ENCODE measurements around the gene VPS72. TPM values are rescaled to one million over a fixed set of nuclear protein-coding genes. Genes with fewer than 3 reads are reported as not detected.

VPS72 gene
- total and polyA plus RNA-seq, 10 of the 15 experiments (the other 5 are each of a cell fraction or from before 2014, with no cell fraction given): 6.7 to 77.8 (median 58.1) TPM

DNA sequence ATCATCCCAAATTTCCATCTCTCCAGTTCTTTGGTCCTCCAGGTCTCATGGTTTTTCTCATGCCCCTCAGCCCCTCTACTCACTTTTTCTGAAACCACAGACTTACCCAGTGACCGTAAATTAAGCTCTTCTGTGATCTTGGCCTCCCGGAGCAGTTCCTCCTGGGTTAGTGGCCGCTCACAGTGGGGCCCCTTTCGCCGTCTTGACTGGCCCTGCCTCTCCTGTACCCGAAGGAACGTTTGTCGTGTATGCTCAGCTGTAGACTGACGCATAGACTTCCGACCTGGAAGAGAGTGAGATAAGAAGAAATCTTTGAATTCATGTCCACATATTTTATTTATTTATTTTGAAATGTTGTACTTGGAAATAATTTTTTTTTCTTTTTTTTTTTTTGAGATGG is 5.8 kb downstream of the VPS72 start:
- ChIA-PET POLR2A (interaction anchor here (0.7 kb wide), 2 partner anchors 149 to 255 kb away, joined by 3 to 4 read pairs; no protein-coding TSS in a partner anchor), CTCF (interaction anchor here (0.9 kb wide), 1 partner anchor 85 kb away, joined by 5 read pairs; no protein-coding TSS in a partner anchor), SMC1A (ENCODE audit: uncharacterized antibody, unreplicated experiment) (no interaction called here), RAD21 (ENCODE audit: unreplicated experiment) (no interaction called here)
- intact Hi-C loops (cut with micrococcal nuclease; ENCODE audit: unreplicated experiment) (no loop called here), in situ Hi-C loops (cut with MboI) (no loop called here)
- no peak overlapping the region for H3K27ac ChIP-seq (ENCODE audit: control insufficient read depth, insufficient read depth)
- DNase-seq (ENCODE audit: low read depth, low spot score): no peak
- H3K4me1 ChIP-seq (ENCODE audit: control insufficient read depth, insufficient read depth, low read length): peaks cover 4% of the 10 kb centered on the region; the same call in 1 of the 2 replicates
- 99% methylated on average over 10 of the region's 10 CpGs for WGBS (ENCODE audit: insufficient coverage, insufficient replicate concordance, low lambda C conversion rate, missing lambda C conversion rate)
- H2AFZ ChIP-seq (ENCODE audit: control insufficient read depth, low read depth, low read length): no peak overlapping the region
- H3K27me3 ChIP-seq (replicated peaks in 1 of 2; ENCODE audit: control insufficient read depth in 2 of 2, insufficient read depth in 2 of 2, low read length in 1 of 2): no peaks in the 10 kb centered on the region
- H3K4me3 ChIP-seq: no peak overlapping the region
- H3K9ac ChIP-seq (ENCODE audit: control insufficient read depth, insufficient read depth, low read length): no peak overlapping the region
- H3K9me3 ChIP-seq (replicated peaks; ENCODE audit: control insufficient read depth, insufficient read depth, low read length): no peaks in the 10 kb centered on the region
- BruUV-seq (replicated peaks): no TSS peak
- no peak for FAIRE-seq
- peaks cover 5 to 21% of the 10 kb centered on the region in 2 experiments; a peak in 3 of 4 replicates for H3K36me3 ChIP-seq (ENCODE audit: control insufficient read depth in 2 of 2, insufficient read depth in 2 of 2, low read length in 1 of 2)
- ATAC-seq: no peak
- H3K4me2 ChIP-seq (ENCODE audit: control insufficient read depth, insufficient read depth): no peak overlapping the region
- no peaks in the 10 kb centered on the region for H4K20me1 ChIP-seq (ENCODE audit: control insufficient read depth, insufficient read depth)
- H3K79me2 ChIP-seq (ENCODE audit: control insufficient read depth, insufficient read depth, low read length): peaks cover 16% of the 10 kb centered on the region
- TF ChIP-seq ZBTB40 (IDR thresholded peaks at IDR 0.05; ENCODE audit: borderline replicate concordance) (no peak), DPF2 (IDR thresholded peaks at IDR 0.05) (no peak), FOS (IDR thresholded peaks at IDR 0.05; ENCODE audit: borderline replicate concordance, extremely low read depth, insufficient read length) (no peak), HCFC1 (IDR thresholded peaks at IDR 0.05; ENCODE audit: low read length) (no peak), EGR1 (IDR thresholded peaks at IDR 0.05; ENCODE audit: borderline replicate concordance in 1 of 2, low read depth in 2 of 2, low read length in 2 of 2) (no peak), CEBPB (IDR thresholded peaks at IDR 0.05; ENCODE audit: borderline replicate concordance in 1 of 2, low read depth in 2 of 2, low read length in 2 of 2) (no peak), NR2C2 (IDR thresholded peaks at IDR 0.05; ENCODE audit: borderline replicate concordance, control insufficient read depth, insufficient read length, low read depth) (no peak), FOXM1 (IDR thresholded peaks at IDR 0.05; ENCODE audit: low read depth, low read length) (no peak), STAT1 (conservative IDR thresholded peaks at IDR 0.05) (no peak), ZNF274 (IDR thresholded peaks at IDR 0.05; ENCODE audit: insufficient read depth, insufficient read length) (no peak), POLR2AphosphoS2 (IDR thresholded peaks at IDR 0.05; ENCODE audit: low read depth, low read length) (no peak), SP1 (IDR thresholded peaks at IDR 0.05; ENCODE audit: low read depth, low read length) (no peak), WRNIP1 (IDR thresholded peaks at IDR 0.05; ENCODE audit: borderline replicate concordance, low read depth, low read length) (no peak), EED (IDR thresholded peaks at IDR 0.05; ENCODE audit: low read depth) (no peak)
- TF ChIP-seq, protein P1, sequence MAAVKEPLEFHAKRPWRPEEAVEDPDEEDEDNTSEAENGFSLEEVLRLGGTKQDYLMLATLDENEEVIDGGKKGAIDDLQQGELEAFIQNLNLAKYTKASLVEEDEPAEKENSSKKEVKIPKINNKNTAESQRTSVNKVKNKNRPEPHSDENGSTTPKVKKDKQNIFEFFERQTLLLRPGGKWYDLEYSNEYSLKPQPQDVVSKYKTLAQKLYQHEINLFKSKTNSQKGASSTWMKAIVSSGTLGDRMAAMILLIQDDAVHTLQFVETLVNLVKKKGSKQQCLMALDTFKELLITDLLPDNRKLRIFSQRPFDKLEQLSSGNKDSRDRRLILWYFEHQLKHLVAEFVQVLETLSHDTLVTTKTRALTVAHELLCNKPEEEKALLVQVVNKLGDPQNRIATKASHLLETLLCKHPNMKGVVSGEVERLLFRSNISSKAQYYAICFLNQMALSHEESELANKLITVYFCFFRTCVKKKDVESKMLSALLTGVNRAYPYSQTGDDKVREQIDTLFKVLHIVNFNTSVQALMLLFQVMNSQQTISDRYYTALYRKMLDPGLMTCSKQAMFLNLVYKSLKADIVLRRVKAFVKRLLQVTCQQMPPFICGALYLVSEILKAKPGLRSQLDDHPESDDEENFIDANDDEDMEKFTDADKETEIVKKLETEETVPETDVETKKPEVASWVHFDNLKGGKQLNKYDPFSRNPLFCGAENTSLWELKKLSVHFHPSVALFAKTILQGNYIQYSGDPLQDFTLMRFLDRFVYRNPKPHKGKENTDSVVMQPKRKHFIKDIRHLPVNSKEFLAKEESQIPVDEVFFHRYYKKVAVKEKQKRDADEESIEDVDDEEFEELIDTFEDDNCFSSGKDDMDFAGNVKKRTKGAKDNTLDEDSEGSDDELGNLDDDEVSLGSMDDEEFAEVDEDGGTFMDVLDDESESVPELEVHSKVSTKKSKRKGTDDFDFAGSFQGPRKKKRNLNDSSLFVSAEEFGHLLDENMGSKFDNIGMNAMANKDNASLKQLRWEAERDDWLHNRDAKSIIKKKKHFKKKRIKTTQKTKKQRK (IDR thresholded peaks at IDR 0.05; ENCODE audit: low read depth, low read length): no peak
- TF ChIP-seq, protein P2, sequence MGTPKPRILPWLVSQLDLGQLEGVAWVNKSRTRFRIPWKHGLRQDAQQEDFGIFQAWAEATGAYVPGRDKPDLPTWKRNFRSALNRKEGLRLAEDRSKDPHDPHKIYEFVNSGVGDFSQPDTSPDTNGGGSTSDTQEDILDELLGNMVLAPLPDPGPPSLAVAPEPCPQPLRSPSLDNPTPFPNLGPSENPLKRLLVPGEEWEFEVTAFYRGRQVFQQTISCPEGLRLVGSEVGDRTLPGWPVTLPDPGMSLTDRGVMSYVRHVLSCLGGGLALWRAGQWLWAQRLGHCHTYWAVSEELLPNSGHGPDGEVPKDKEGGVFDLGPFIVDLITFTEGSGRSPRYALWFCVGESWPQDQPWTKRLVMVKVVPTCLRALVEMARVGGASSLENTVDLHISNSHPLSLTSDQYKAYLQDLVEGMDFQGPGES (IDR thresholded peaks at IDR 0.05): no peak
